HepG2 (cell line): ENCODE measurements around the gene SRSF3. TPM values are rescaled to one million over a fixed set of nuclear protein-coding genes. Genes with fewer than 3 reads are reported as not detected.
A peak's percentile ranks its signal among the peaks of the same experiment; 100 is the strongest.

ENCODE experiments used
- CTCF ChIP-seq: sonication (generic); formaldehyde crosslinking; IDR thresholded peaks from 2 replicates; pipeline ENCODE4 v1.5.0; 2020; ENCODE audit warnings: mild to moderate bottlenecking, missing genetic modification reagents, moderate library complexity
- DR1 ChIP-seq: sonication (generic); formaldehyde crosslinking; IDR thresholded peaks from 2 replicates; pipeline ENCODE4 v1.8.0; 2021; ENCODE audit warnings: mild to moderate bottlenecking, missing genetic modification reagents, inconsistent platforms
- EP300 ChIP-seq, 3 experiments: sonication (generic) in 1 of 3; formaldehyde crosslinking in 1 of 3; IDR thresholded peaks; 2 replicates each; pipeline versions ENCODE4 v1.5.1 to v1.6.1; 2011 to 2020; ENCODE audit warnings: low read depth in 2 of 3, low read length in 2 of 3, borderline replicate concordance in 1 of 3, improper control_type of control experiment in 1 of 3, mild to moderate bottlenecking in 1 of 3, missing genetic modification reagents in 1 of 3, moderate library complexity in 1 of 3
- KLF16 ChIP-seq, 2 experiments: sonication (generic) in 1 of 2; formaldehyde crosslinking in 1 of 2; IDR thresholded peaks; 2 replicates each; pipeline versions ENCODE4 v1.6.1 to v1.8.0; 2016 to 2023; ENCODE audit warnings: missing genetic modification reagents in 2 of 2, missing compliant biosample characterization in 1 of 2
- MTF2 ChIP-seq: sonication (generic); formaldehyde crosslinking; IDR thresholded peaks from 2 replicates; pipeline ENCODE4 v1.5.0; 2020; ENCODE audit warnings: missing genetic modification reagents, borderline replicate concordance
- TCF7L2 ChIP-seq: IDR thresholded peaks from 2 replicates; pipeline ENCODE4 v1.6.1; 2011; ENCODE audit warnings: mild to moderate bottlenecking, low read depth, low read length, moderate library complexity
- ZFP37 ChIP-seq: sonication (generic); formaldehyde crosslinking; IDR thresholded peaks from 2 replicates; pipeline ENCODE4 v1.4.0; 2020; ENCODE audit warnings: missing genetic modification reagents, borderline replicate concordance
- ZNF180 ChIP-seq: sonication (generic); formaldehyde crosslinking; IDR thresholded peaks from 2 replicates; pipeline ENCODE4 v1.4.0; 2020; ENCODE audit warnings: low read depth, missing genetic modification reagents, borderline replicate concordance
- ZNF20 ChIP-seq: sonication (generic); formaldehyde crosslinking; IDR thresholded peaks from 2 replicates; pipeline ENCODE4 v1.4.0; 2020; ENCODE audit warnings: mild to moderate bottlenecking, moderate library complexity, missing genetic modification reagents
- ZNF33B ChIP-seq: sonication (generic); formaldehyde crosslinking; IDR thresholded peaks from 2 replicates; pipeline ENCODE4 v1.5.1; 2020; ENCODE audit warnings: mild to moderate bottlenecking, missing genetic modification reagents
- ZNF382 ChIP-seq: sonication (generic); formaldehyde crosslinking; IDR thresholded peaks from 2 replicates; pipeline ENCODE4 v1.5.0; 2020; ENCODE audit warnings: missing genetic modification reagents, mild to moderate bottlenecking, borderline replicate concordance
- ZNF431 ChIP-seq: sonication (generic); formaldehyde crosslinking; IDR thresholded peaks from 2 replicates; pipeline ENCODE4 v1.9.0; 2022; ENCODE audit warnings: missing genetic modification reagents, low read depth, mild to moderate bottlenecking, borderline replicate concordance
- ZNF468 ChIP-seq: sonication (generic); formaldehyde crosslinking; IDR thresholded peaks from 2 replicates; pipeline ENCODE4 v1.8.0; 2022; ENCODE audit warnings: mild to moderate bottlenecking, moderate library complexity, missing genetic modification reagents
- ZNF564 ChIP-seq: sonication (generic); formaldehyde crosslinking; IDR thresholded peaks from 2 replicates; pipeline ENCODE4 v1.8.1; 2023; ENCODE audit warnings: mild to moderate bottlenecking, missing genetic modification reagents
- ZNF749 ChIP-seq: sonication (generic); formaldehyde crosslinking; IDR thresholded peaks from 2 replicates; pipeline ENCODE4 v1.8.0; 2022; ENCODE audit warnings: mild to moderate bottlenecking, missing genetic modification reagents, moderate library complexity, borderline replicate concordance
- polyA plus RNA-seq, 8 experiments: library from polyadenylated mRNA; depleted of rRNA in 3 of 8; stranded (reverse) in 7 of 8; unstranded in 1 of 8; fragments of >200 nt; fragmentation: Illumina TruSeq in 4 of 8; extraction: Trizol in 4 of 8; gene quantifications; 2 replicates each; pipeline versions ENCODE4 v1.2.1 to v1.2.3, GENCODE V29; 2011 to 2016; ENCODE audit warnings: low read depth in 4 of 8, missing spikeins in 1 of 8, mixed read lengths in 1 of 8; ENCODE audit not compliant: insufficient read depth in 1 of 8
- total RNA-seq, 5 experiments: library from RNA; depleted of rRNA; stranded (reverse); fragments of >200 nt; fragmentation: Illumina TruSeq; extraction: Trizol; gene quantifications; 2 replicates each; pipeline ENCODE4 v1.2.3, GENCODE V29; 2016; ENCODE audit warnings: low read depth in 1 of 5
- TF ChIP-seq, protein P1 (sequence below): sonication (generic); formaldehyde crosslinking; IDR thresholded peaks from 2 replicates; pipeline ENCODE4 v1.5.0; 2020; ENCODE audit warnings: mild to moderate bottlenecking, low read depth, missing genetic modification reagents, borderline replicate concordance
- TF ChIP-seq, protein P2 (sequence below): sonication (generic); formaldehyde crosslinking; IDR thresholded peaks from 2 replicates; pipeline ENCODE4 v1.4.0; 2020; ENCODE audit warnings: missing genetic modification reagents, borderline replicate concordance
- TF ChIP-seq, protein P3 (sequence below): sonication (generic); formaldehyde crosslinking; IDR thresholded peaks from 2 replicates; pipeline ENCODE4 v1.8.0; 2022; ENCODE audit warnings: low read depth, missing genetic modification reagents

SRSF3 gene
- total and polyA plus RNA-seq, 2 of the 13 experiments (the other 11 are each of a cell fraction or from before 2014, with no cell fraction given) = 206 to 684 TPM

DNA sequence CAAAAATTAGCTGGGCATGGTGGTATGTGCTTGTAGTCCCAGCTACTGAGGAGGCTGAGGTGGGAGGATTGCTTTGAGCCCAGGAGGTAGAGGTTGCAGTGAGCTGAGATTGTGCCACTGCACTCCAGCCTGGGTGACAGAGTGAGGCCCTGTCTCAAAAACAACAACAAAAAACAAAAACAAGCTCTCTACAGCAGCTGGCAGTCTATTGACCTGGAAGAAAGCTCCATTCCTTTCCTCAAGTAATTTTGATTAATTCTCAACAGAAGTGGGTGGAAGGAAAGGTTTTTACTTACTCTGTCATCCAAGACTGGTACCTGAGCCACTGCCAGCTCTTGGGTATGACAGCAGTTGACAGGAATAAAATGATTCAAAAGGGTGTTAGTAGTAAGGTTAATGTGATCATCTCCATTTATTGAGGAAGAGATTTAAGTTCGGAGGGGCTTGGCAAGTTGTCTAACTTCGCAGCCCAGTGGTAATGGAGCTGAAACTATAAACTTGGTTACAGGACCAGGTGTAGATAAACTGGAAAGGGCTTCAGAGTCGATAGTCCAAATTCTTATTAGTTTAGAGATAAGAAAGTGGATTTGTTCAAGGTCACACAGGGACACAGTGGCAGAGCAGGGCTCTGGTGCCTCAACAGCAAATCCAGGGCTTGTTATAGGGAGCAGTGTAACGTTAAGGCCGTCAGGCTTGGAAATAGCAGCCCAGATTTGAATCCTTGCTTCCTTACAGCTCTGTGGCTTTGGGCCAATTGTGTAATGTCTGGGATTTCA lies 14.8 kb downstream of the SRSF3 start (continued):
- no peak for TF ChIP-seq TCF7L2
- peak in 1 of 2 experiments; percentile 37; a peak in 1 of 4 replicates for TF ChIP-seq KLF16 (CRISPR knock-in tag; IDR thresholded peaks at IDR 0.05)
- TF ChIP-seq EP300 (IDR thresholded peaks at IDR 0.05; ENCODE audit: low read depth in 2 of 2, low read length in 2 of 2) = peak in 1 of 2 experiments; percentile 78; a peak in 2 of 4 replicates
- TF ChIP-seq EP300 (CRISPR knock-in tag; IDR thresholded peaks at IDR 0.05; ENCODE audit: borderline replicate concordance) = no peak; the same call in 1 of the 2 replicates
- TF ChIP-seq, protein P1, sequence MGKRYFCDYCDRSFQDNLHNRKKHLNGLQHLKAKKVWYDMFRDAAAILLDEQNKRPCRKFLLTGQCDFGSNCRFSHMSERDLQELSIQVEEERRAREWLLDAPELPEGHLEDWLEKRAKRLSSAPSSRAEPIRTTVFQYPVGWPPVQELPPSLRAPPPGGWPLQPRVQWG (CRISPR knock-in tag) = no peak
- TF ChIP-seq CTCF = 0 out of 2 replicates have a peak, but pooled peaks have one; percentile 11
- 0 out of 2 replicates have a peak, but pooled peaks have one; percentile 34 for TF ChIP-seq DR1
- no peak for TF ChIP-seq MTF2
- TF ChIP-seq ZNF749 (CRISPR knock-in tag) = no peak
- TF ChIP-seq, protein P2, sequence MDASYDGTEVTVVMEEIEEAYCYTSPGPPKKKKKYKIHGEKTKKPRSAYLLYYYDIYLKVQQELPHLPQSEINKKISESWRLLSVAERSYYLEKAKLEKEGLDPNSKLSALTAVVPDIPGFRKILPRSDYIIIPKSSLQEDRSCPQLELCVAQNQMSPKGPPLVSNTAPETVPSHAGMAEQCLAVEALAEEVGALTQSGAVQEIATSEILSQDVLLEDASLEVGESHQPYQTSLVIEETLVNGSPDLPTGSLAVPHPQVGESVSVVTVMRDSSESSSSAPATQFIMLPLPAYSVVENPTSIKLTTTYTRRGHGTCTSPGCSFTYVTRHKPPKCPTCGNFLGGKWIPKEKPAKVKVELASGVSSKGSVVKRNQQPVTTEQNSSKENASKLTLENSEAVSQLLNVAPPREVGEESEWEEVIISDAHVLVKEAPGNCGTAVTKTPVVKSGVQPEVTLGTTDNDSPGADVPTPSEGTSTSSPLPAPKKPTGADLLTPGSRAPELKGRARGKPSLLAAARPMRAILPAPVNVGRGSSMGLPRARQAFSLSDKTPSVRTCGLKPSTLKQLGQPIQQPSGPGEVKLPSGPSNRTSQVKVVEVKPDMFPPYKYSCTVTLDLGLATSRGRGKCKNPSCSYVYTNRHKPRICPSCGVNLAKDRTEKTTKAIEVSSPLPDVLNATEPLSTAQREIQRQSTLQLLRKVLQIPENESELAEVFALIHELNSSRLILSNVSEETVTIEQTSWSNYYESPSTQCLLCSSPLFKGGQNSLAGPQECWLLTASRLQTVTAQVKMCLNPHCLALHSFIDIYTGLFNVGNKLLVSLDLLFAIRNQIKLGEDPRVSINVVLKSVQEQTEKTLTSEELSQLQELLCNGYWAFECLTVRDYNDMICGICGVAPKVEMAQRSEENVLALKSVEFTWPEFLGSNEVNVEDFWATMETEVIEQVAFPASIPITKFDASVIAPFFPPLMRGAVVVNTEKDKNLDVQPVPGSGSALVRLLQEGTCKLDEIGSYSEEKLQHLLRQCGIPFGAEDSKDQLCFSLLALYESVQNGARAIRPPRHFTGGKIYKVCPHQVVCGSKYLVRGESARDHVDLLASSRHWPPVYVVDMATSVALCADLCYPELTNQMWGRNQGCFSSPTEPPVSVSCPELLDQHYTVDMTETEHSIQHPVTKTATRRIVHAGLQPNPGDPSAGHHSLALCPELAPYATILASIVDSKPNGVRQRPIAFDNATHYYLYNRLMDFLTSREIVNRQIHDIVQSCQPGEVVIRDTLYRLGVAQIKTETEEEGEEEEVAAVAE (CRISPR knock-in tag) = no peak
- no peak for TF ChIP-seq ZNF180 (CRISPR knock-in tag)
- TF ChIP-seq, protein P3, sequence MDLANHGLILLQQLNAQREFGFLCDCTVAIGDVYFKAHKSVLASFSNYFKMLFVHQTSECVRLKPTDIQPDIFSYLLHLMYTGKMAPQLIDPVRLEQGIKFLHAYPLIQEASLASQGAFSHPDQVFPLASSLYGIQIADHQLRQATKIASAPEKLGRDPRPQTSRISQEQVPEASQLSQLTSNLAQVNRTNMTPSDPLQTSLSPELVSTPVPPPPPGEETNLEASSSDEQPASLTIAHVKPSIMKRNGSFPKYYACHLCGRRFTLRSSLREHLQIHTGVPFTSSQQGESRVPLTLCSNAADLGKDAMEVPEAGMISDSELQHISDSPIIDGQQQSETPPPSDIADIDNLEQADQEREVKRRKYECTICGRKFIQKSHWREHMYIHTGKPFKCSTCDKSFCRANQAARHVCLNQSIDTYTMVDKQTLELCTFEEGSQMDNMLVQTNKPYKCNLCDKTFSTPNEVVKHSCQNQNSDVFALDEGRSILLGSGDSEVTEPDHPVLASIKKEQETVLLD (CRISPR knock-in tag) = no peak
- no peak for TF ChIP-seq ZFP37 (CRISPR knock-in tag)
- TF ChIP-seq ZNF468 (CRISPR knock-in tag) = no peak
- no peak for TF ChIP-seq ZNF20
- TF ChIP-seq ZNF33B (CRISPR knock-in tag) = 0 out of 2 replicates have a peak, but pooled peaks have one; percentile 42
- peak; percentile 35; the same call in 1 of the 2 replicates for TF ChIP-seq ZNF431
- no peak for TF ChIP-seq ZNF564
- TF ChIP-seq ZNF382 (CRISPR knock-in tag) = no peak
